HepG2 (cell line): ENCODE results near the gene UBAP2L. TPM values are rescaled to one million over a fixed set of nuclear protein-coding genes. Genes with fewer than 3 reads are reported as not detected.

ENCODE experiments used
- ATAC-seq: fragments of 200-7000 bp; cut with Tn5 transposase; 3 replicates; pipeline ENCODE4 v1.9.1; 2020; ENCODE audit warnings: mild to moderate bottlenecking, moderate library complexity
- BruUV-seq: library from RNA; stranded (reverse); fragments of 400-500 nt; replicated peaks from 2 replicates; lab custom pipeline; 2021; lab: Mats Ljungman, UMichigan
- CTCF ChIA-PET: fragments of 300-600 bp; formaldehyde crosslinking; extraction: SDS; loops from one replicate; lab custom pipeline; 2021; ENCODE audit warnings: low total read pairs, inconsistent platforms, low intra/inter-chr PET ratio; lab: Yijun Ruan, JAX
- POLR2A ChIA-PET: fragments of 350-600 bp; sonication (Branson Sonifier 250); formaldehyde crosslinking; loops from one replicate; lab custom pipeline; 2020; ENCODE audit warnings: antibody characterized with exemption, inconsistent platforms; lab: Yijun Ruan, JAX
- DNase-seq: peaks from one replicate; pipeline ENCODE4 v3.0.0-alpha.2; 2015; ENCODE audit warnings: low spot score
- FAIRE-seq: peaks from 3 replicates; lab custom pipeline; 2011; peaks lifted over from hg19 to GRCh38; lab: Jason Lieb, UNC
- H2AFZ ChIP-seq: one replicate; pipeline ENCODE4 v1.6.1; 2011; ENCODE audit warnings: low read length, inconsistent platforms
- H3K27ac ChIP-seq: fragments of 300-600 bp; 3 replicates; pipeline ENCODE4 v1.8.0; 2011; ENCODE audit warnings: mixed run types, mild to moderate bottlenecking, mixed read lengths, low read length, inconsistent platforms; ENCODE audit not compliant: insufficient read depth; ENCODE audit errors: extremely low read length
- H3K27me3 ChIP-seq, 2 experiments: fragments of 200-600 bp in 1 of 2; 2 replicates in 1 of 2; 3 replicates in 1 of 2; pipeline versions ENCODE4 v1.6.0 to v1.8.0; 2011; ENCODE audit warnings: low read length in 2 of 2, mild to moderate bottlenecking in 2 of 2, moderate library complexity in 2 of 2, inconsistent platforms in 1 of 2; ENCODE audit not compliant: insufficient read depth in 2 of 2, control insufficient read depth in 1 of 2
- H3K36me3 ChIP-seq, 2 experiments: fragments of 200-600 bp in 1 of 2; replicated peaks in 1 of 2; 2 replicates in 1 of 2; 3 replicates in 1 of 2; pipeline versions ENCODE4 v1.5.1 to v1.8.0; 2011; ENCODE audit warnings: low read length in 2 of 2, inconsistent platforms in 1 of 2; ENCODE audit not compliant: insufficient read depth in 2 of 2, control insufficient read depth in 1 of 2
- H3K4me1 ChIP-seq: 2 replicates; pipeline ENCODE4 v1.5.1; 2012; ENCODE audit warnings: low read length, inconsistent platforms; ENCODE audit not compliant: insufficient read depth
- H3K4me2 ChIP-seq: 2 replicates; pipeline ENCODE4 v1.6.0; 2011; ENCODE audit warnings: low read depth, low read length, inconsistent platforms
- H3K4me3 ChIP-seq, 3 experiments: fragments of 200-600 bp in 1 of 3; sonication (generic), shearing (Covaris generic) in 1 of 3; replicated peaks in 1 of 3; 2 replicates each; pipeline ENCODE4 v1.5.1; 2011 to 2016; ENCODE audit warnings: low read length in 3 of 3, inconsistent platforms in 2 of 3, low read depth in 2 of 3, mild to moderate bottlenecking in 2 of 3, control low read depth in 1 of 3, mixed read lengths in 1 of 3; ENCODE audit not compliant: insufficient read depth in 1 of 3
- H3K79me2 ChIP-seq: one replicate; pipeline ENCODE4 v1.6.1; 2011; ENCODE audit warnings: low read length, inconsistent platforms; ENCODE audit not compliant: insufficient read depth
- H3K9ac ChIP-seq: 2 replicates; pipeline ENCODE4 v1.6.0; 2011; ENCODE audit warnings: mild to moderate bottlenecking, low read depth, low read length, inconsistent platforms; ENCODE audit not compliant: insufficient read depth
- H3K9me3 ChIP-seq: 2 replicates; pipeline ENCODE4 v1.5.1; 2012; ENCODE audit warnings: mild to moderate bottlenecking, low read length
- H4K20me1 ChIP-seq: 2 replicates; pipeline ENCODE4 v1.6.0; 2011; ENCODE audit warnings: inconsistent platforms, mild to moderate bottlenecking, low read length, moderate library complexity; ENCODE audit not compliant: insufficient read depth
- NRL ChIP-seq: sonication (generic); formaldehyde crosslinking; IDR thresholded peaks from 2 replicates; pipeline ENCODE4 v1.5.0; 2020; ENCODE audit warnings: missing genetic modification reagents, mild to moderate bottlenecking, moderate library complexity, borderline replicate concordance
- SIN3A ChIP-seq: IDR thresholded peaks from 2 replicates; pipeline ENCODE4 v1.6.1; 2011; ENCODE audit warnings: low read depth, mild to moderate bottlenecking, control low read depth, low read length, borderline replicate concordance
- TCF12 ChIP-seq, 2 experiments: fragments of 450-650 bp in 1 of 2; sonication (generic) in 1 of 2; formaldehyde crosslinking in 1 of 2; IDR thresholded peaks; 2 replicates each; pipeline versions ENCODE4 v1.6.1 to v1.8.0; 2017 to 2022; ENCODE audit warnings: antibody characterized with exemption in 1 of 2, mild to moderate bottlenecking in 1 of 2, missing genetic modification reagents in 1 of 2, moderate library complexity in 1 of 2
- ZBTB42 ChIP-seq: sonication (generic); formaldehyde crosslinking; IDR thresholded peaks from 2 replicates; pipeline ENCODE4 v1.5.0; 2020; ENCODE audit warnings: mild to moderate bottlenecking, missing genetic modification reagents
- ZFX ChIP-seq: sonication (generic); formaldehyde crosslinking; IDR thresholded peaks from 2 replicates; pipeline ENCODE4 v1.4.0; 2020; ENCODE audit warnings: mild to moderate bottlenecking, low read depth, missing genetic modification reagents, moderate library complexity
- ZNF687 ChIP-seq: sonication (generic); formaldehyde crosslinking; IDR thresholded peaks from 2 replicates; pipeline ENCODE4 v1.5.1; 2020; ENCODE audit warnings: mild to moderate bottlenecking, missing genetic modification reagents, moderate library complexity
- WGBS: methylation state at CpG from one replicate; pipeline ENCODE4 v1.1.6; 2017; ENCODE audit warnings: low lambda C conversion rate; 5-methylcytosine and 5-hydroxymethylcytosine counted together
- in situ Hi-C: cut with HindIII; loops from 2 replicates; pipeline ENCODE4 v1.10.0; 2017; ENCODE audit warnings: low pct_unique_long_range_greater_than_20kb; ENCODE audit not compliant: extremely low pct_ligation_motif_present
- intact Hi-C: fragments of 100-400 bp; cut with micrococcal nuclease; formaldehyde crosslinking; loops from one replicate; pipeline ENCODE4 v1.10.0; 2022; ENCODE audit not compliant: unreplicated experiment
- polyA plus RNA-seq, 8 experiments: library from polyadenylated mRNA; depleted of rRNA in 3 of 8; stranded (reverse) in 7 of 8; unstranded in 1 of 8; fragments of >200 nt; fragmentation: Illumina TruSeq in 4 of 8; extraction: Trizol in 4 of 8; gene quantifications; 2 replicates each; pipeline versions ENCODE4 v1.2.1 to v1.2.3, GENCODE V29; 2011 to 2016; ENCODE audit warnings: low read depth in 4 of 8, missing spikeins in 1 of 8, mixed read lengths in 1 of 8; ENCODE audit not compliant: insufficient read depth in 1 of 8
- total RNA-seq, 5 experiments: library from RNA; depleted of rRNA; stranded (reverse); fragments of >200 nt; fragmentation: Illumina TruSeq; extraction: Trizol; gene quantifications; 2 replicates each; pipeline ENCODE4 v1.2.3, GENCODE V29; 2016; ENCODE audit warnings: low read depth in 1 of 5

The UBAP2L gene
- total and polyA plus RNA-seq, 2 of the 13 experiments (the other 11 are each of a cell fraction or from before 2014, with no cell fraction given), result 74.2 to 159 TPM

GRCh38 chr1:154272217-154272998 lies 51.7 kb downstream of the UBAP2L start, which contains the start of gene HAX1 (continued):
- TF ChIP-seq ZNF687 (CRISPR knock-in tag), result peak; percentile 75
- no peak for TF ChIP-seq ZBTB42 (CRISPR knock-in tag)
- peak; percentile 67; the same call in 1 of the 2 replicates for TF ChIP-seq SIN3A
- no peak for TF ChIP-seq ZFX (CRISPR knock-in tag)

- DNase-seq, result no peak
- POLR2A ChIA-PET, result interaction anchor here (0.7 to 1.3 kb wide), 3 partner anchors 53 to 74 kb away, joined by 3 to 5 read pairs (median 4); partner anchors contain the start of gene UBAP2L
- FAIRE-seq, result no peak
Observed at GRCh38 chr1:154272999-154273563, 52.3 kb downstream of the UBAP2L start.

More at GRCh38 chr1:154272999-154273563, 52.3 kb downstream of the UBAP2L start:
- Histone ChIP-seq H3K4me1 (peaks cover 12% of the 10 kb centered on the region), H2AFZ (no peak overlapping the region), H3K9me3 (no peaks in the 10 kb centered on the region), H4K20me1 (no peaks in the 10 kb centered on the region), H3K36me3 (peaks cover 7 to 28% of the 10 kb centered on the region in 2 experiments; a peak in 4 of 5 replicates), H3K4me2 (peak overlapping the region; percentile 89), H3K79me2 (peaks cover 11% of the 10 kb centered on the region), H3K9ac (peak overlapping the region; percentile 90), H3K4me3 (peak overlapping the region; percentile 86 to 97 (median 90)), H3K27me3 (no peaks in the 10 kb centered on the region; a peak in 1 of 5 replicates), H3K27ac (peak overlapping the region; percentile 69)
- BruUV-seq, result TSS peak; percentile 57
- TF ChIP-seq TCF12 (IDR thresholded peaks at IDR 0.05), result no peak
- no peak for TF ChIP-seq TCF12 (CRISPR knock-in tag; IDR thresholded peaks at IDR 0.05)
- 0 out of 2 replicates have a peak, but pooled peaks have one; percentile 1 for TF ChIP-seq NRL (CRISPR knock-in tag)
- intact Hi-C loops (loop anchor here (1.0 to 5.0 kb wide), 3 partner anchors 62 to 326 kb away; partner anchors contain the start of gene DENND4B), in situ Hi-C loops (loop anchor here (5.0 kb wide), 2 partner anchors 74 to 91 kb away; no protein-coding TSS in a partner anchor)
- 60% methylated on average over 13 of the region's 13 CpGs for WGBS
- no peak; the same call in 2 of the 3 replicates for ATAC-seq
- CTCF ChIA-PET, result interaction anchor here (0.8 to 3.2 kb wide), 5 partner anchors 62 to 90 kb away, joined by 3 to 43 read pairs (median 3); no protein-coding TSS in a partner anchor
